GM19025 (cell line): Measurements from ENCODE around the gene HSPH1.
"Not testable (repeated sequence)": the region's sequence is repeated elsewhere in the genome, so short reads cannot be mapped to it uniquely, and the experiment has no call there.

Experiments used
- ATAC-seq: cut with Tn5 transposase; IDR thresholded peaks from one replicate; pipeline ENCODE4 v1.9.1; 2021; ENCODE audit warnings: mild to moderate bottlenecking, low read depth, moderate library complexity; ENCODE audit not compliant: unreplicated experiment

The HSPH1 gene

GRCh38 chr13:31179241-31179640 is 17.5 kb upstream of the HSPH1 start:
- no peak for ATAC-seq

DNA sequence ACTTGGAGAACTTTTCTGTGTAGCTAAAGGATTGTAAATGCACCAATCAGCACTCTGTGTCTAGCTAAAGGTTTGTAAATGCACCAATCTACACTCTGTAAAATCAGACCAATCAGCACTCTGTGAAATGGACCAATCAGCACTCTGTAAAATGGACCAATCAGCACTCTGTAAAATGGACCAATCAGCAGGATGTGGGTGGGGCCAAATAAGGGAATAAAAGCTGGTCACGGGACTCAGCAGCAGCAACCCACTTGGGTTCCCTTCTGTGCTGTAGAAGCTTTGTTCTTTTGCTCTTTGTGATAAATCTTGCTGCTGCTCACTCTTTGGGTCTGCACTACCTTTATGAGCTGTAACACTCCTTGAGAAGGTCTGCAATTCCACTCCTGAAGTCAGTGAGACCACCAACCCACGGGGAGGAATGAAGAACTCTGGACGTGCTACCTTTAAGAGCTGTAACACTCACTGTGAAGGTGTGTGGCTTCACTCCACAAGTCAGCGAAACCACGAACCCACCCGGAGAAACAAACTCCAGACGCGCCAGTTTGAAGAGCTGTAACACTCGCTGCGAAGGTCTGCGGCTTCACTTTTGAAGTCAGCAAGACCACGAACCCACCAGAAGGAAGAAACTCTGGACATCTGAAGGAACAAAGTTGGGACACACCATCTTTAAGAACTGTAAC is 16.2 kb upstream of the HSPH1 start:
- ATAC-seq, result not testable (repeated sequence)

GRCh38 chr13:31175847-31176532 is 14.3 kb upstream of the HSPH1 start:
- no peak for ATAC-seq

DNA sequence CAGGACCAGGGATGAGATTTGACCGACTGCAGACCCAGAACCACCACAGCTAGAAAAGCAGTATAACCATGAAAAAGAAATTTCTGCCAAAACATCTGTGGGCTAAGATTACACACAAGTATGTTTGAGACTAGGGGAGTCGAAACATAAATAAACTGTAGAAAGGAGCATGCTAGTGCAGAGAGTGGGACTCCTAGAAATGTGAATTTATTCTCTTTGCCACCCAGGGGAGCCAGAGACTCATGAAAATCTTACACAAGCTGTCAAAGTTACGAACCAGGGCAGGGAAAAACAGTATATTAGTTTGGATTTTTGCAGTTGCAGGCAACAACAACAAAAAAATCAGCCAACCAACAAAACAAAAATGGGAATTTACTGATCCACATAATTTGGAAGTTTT is 12.3 kb upstream of the HSPH1 start:
- no peak for ATAC-seq

- no peak for ATAC-seq
These were observed 10.8 kb upstream of the HSPH1 start for GRCh38 chr13:31172535-31172934.

- ATAC-seq, result no peak
These were observed 10.3 kb upstream of the HSPH1 start for GRCh38 chr13:31172001-31172400.

- no peak for ATAC-seq
These were observed 7.0 kb upstream of the HSPH1 start for GRCh38 chr13:31168736-31169135.

DNA sequence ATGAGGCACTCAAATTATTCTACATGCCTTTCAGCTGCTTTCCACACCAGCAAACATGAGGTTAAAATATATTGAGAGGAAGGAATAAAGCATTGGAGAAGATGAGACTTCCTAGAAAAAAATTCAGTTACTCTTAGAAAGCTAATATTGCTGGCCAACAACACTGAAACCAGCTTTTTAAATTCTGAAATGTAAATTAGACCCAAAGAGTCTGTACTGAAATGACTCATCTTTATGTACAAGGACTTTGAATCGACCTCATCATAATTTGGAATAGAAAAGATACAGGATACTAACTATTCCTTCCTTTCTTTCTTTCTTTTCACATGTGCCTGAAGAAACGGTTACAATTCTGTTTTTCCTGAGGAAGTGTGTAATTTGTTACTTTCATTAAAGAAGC is 6.5 kb upstream of the HSPH1 start:
- ATAC-seq, result no peak

- ATAC-seq, result peak; percentile 50
These were observed 5.8 kb upstream of the HSPH1 start for GRCh38 chr13:31167490-31167889.

DNA sequence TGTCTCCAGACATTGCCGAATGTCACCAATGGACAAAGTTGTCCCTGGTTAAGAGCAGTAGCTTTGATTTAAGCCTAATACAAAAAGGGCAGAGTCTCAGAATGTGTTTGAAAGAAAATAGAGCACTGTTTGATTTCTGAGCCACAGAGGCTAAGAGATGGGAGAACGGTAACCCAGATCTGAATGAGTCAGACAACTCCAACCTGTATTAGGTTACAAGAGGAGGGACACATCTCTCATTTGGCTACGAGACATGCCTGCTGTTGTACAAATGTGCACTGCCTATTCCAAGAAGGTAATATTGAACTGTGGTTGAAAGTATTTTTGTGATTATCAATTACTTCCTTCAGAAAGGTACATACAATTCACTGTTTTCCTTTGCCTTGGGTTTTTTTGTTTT is 4.9 kb upstream of the HSPH1 start:
- ATAC-seq, result no peak

GRCh38 chr13:31162151-31163008 is 676 bp upstream of the HSPH1 start:
- ATAC-seq, result peak; percentile 76

- ATAC-seq, result peak; percentile 16
These were observed 697 bp downstream of the HSPH1 start for GRCh38 chr13:31160857-31161556.

- no peak for ATAC-seq
These were observed 2.4 kb downstream of the HSPH1 start for GRCh38 chr13:31159306-31159705.

DNA sequence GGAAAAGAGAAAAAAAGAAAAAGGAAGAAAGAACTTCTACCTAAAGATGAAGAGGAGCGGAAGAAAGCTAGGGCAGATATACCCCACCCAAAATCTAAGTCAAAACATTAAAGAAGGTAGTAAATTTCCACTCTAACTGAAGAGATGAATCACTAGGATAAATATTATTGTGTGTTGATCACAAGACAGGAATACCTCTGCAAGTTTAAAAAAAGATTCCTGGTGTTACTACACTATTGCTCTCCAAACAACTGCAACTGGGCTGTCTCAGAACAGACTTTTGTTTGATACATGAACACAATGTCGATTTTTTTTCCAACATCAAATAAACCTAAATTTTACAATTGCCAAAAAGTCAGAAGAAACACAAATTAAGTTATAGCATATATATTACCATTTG is 6.8 kb downstream of the HSPH1 start:
- no peak for ATAC-seq

- no peak for ATAC-seq
These were observed 9.9 kb downstream of the HSPH1 start for GRCh38 chr13:31151837-31152236.

DNA sequence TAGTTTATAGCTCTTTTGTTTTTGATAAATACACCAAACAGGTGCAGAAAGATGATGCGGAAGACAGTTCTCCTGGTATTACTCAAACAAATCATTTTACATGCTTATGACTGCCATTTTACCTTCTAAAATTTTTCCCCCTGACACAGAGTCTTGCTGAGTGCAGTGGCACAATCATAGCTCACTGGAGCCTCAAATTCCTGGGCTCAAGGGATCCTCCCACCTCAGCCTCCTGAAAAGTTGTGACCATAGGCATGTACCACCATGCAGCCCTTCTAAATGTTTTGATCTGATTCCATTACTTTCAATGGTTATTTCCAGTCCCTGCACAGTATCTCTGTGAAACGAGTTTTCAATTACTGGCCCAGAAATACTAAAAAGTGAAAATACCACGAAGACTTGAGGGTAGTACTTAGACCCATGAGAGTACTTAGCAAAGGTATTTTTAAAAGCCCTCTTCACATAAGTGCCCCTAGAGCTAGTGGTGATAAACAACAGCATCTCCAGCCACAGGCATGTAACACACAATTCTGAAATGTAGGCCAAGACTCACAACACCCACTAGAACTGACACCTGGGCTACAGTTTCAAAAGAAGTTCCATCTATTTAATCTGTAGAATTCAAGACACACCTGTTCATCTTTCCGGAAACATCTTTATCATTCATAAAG is 11.3 kb downstream of the HSPH1 start:
- ATAC-seq, result no peak

DNA sequence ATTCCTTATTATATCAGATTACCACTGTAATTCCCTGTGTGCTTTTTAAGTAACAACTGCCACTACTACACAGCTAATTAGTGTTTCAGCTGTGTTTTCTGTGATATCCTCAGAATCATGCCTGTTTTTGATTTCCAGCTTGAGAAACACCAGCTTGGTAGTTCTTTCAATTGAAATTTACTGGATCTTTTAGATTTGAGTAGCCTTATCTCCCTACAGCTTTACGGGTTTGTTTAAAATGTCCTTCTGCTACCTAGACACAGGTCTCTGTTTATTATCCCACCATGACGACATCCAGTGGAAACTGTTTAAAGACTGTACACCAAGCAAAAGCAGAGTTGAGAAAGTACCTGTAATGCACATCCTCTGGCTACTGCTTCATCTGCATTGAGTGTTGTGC is 12.1 kb downstream of the HSPH1 start:
- no peak for ATAC-seq

DNA sequence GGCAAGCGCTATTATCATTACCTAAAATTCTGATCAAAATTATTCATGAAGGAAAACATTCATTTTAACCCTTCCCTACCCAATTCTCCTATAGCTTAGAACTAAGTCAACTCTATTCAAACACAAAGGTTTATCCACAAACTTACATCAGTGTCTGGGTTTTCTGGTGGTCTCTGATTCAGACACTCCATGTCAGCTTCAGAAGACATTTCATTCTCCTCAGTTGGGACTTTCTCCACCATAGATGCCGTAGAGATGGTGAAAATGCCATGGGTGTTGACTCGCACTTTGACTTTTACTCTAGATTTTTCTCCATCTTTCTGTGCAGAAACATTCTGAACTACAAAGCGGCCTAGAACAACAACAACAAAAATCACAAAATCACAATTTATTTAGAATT is 16.3 kb downstream of the HSPH1 start:
- no peak for ATAC-seq

- no peak for ATAC-seq
These were observed 23.2 kb downstream of the HSPH1 start for GRCh38 chr13:31138515-31138914.

GRCh38 chr13:31136724-31137123 is 25.0 kb downstream of the HSPH1 start:
- ATAC-seq, result no peak
